HL-60 (cell line): ENCODE measurements around the gene TBCK.

Experiments
- DNase-seq, 2 experiments: peaks; one replicate each; pipeline ENCODE4 v3.0.0-alpha.2; 2010 to 2020; ENCODE audit warnings: low read depth in 1 of 2, low spot score in 1 of 2
- H3K27ac ChIP-seq: fragments of 250-450 bp; sonication (Bioruptor Pico); replicated peaks from 2 replicates; pipeline ENCODE4 v1.5.1; 2020; ENCODE audit warnings: mild to moderate bottlenecking, moderate library complexity
- H3K27me3 ChIP-seq: fragments of 250-450 bp; sonication (Bioruptor Pico); 2 replicates; pipeline ENCODE4 v1.5.1; 2021; ENCODE audit warnings: mild to moderate bottlenecking, moderate library complexity; ENCODE audit not compliant: insufficient read depth, poor library complexity, severe bottlenecking
- H3K4me3 ChIP-seq: replicated peaks from 2 replicates; pipeline ENCODE4 v1.5.1; 2011; ENCODE audit warnings: mild to moderate bottlenecking, control low read depth, low read length; ENCODE audit not compliant: insufficient read depth
- GABPA ChIP-seq: IDR thresholded peaks from 2 replicates; pipeline ENCODE4 v1.6.1; 2012; ENCODE audit warnings: low read depth
- POLR2AphosphoS5 ChIP-seq: IDR thresholded peaks from 2 replicates; pipeline ENCODE4 v1.6.1; 2012; ENCODE audit warnings: low read depth
- SPI1 ChIP-seq: IDR thresholded peaks from 2 replicates; pipeline ENCODE4 v1.6.1; 2012; ENCODE audit warnings: low read depth, mild to moderate bottlenecking, borderline replicate concordance
- TF ChIP-seq, protein P1 (sequence below): IDR thresholded peaks from 2 replicates; pipeline ENCODE4 v1.6.1; 2012; ENCODE audit warnings: low read depth; ENCODE audit not compliant: insufficient replicate concordance
- TF ChIP-seq, protein P2 (sequence below): IDR thresholded peaks from one replicate; pipeline ENCODE4 v1.5.1; 2011; ENCODE audit warnings: low read length, control low read depth, inconsistent platforms; ENCODE audit not compliant: insufficient read depth

Gene TBCK

DNA sequence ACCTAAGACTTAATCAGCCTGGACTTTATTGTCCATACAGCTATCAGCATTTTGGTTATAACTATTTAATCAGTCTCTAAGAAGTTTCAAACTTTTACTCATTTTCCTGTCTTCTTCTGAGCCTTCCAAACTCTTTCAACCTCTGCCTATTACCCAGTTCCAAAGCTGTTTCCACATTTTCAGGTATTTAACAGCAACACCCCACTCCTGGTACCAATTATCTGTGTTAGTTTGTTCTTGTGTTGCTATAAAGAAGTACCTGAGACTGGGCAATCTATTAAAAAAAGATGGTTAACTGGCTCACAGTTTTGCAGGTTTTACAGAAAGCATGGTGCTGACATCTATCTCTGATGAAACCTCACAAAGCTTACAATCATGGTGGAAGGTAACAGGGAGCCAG, 225.2 kb downstream of the TBCK start:
- DNase-seq: no peak
- Histone ChIP-seq H3K27ac (no peak overlapping the region), H3K4me3 (no peak overlapping the region), H3K27me3 (no peaks in the 10 kb centered on the region)
- TF ChIP-seq GABPA (no peak), SPI1 (no peak)
- TF ChIP-seq, protein P1, sequence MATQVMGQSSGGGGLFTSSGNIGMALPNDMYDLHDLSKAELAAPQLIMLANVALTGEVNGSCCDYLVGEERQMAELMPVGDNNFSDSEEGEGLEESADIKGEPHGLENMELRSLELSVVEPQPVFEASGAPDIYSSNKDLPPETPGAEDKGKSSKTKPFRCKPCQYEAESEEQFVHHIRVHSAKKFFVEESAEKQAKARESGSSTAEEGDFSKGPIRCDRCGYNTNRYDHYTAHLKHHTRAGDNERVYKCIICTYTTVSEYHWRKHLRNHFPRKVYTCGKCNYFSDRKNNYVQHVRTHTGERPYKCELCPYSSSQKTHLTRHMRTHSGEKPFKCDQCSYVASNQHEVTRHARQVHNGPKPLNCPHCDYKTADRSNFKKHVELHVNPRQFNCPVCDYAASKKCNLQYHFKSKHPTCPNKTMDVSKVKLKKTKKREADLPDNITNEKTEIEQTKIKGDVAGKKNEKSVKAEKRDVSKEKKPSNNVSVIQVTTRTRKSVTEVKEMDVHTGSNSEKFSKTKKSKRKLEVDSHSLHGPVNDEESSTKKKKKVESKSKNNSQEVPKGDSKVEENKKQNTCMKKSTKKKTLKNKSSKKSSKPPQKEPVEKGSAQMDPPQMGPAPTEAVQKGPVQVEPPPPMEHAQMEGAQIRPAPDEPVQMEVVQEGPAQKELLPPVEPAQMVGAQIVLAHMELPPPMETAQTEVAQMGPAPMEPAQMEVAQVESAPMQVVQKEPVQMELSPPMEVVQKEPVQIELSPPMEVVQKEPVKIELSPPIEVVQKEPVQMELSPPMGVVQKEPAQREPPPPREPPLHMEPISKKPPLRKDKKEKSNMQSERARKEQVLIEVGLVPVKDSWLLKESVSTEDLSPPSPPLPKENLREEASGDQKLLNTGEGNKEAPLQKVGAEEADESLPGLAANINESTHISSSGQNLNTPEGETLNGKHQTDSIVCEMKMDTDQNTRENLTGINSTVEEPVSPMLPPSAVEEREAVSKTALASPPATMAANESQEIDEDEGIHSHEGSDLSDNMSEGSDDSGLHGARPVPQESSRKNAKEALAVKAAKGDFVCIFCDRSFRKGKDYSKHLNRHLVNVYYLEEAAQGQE: no peak
- TF ChIP-seq, protein P2, sequence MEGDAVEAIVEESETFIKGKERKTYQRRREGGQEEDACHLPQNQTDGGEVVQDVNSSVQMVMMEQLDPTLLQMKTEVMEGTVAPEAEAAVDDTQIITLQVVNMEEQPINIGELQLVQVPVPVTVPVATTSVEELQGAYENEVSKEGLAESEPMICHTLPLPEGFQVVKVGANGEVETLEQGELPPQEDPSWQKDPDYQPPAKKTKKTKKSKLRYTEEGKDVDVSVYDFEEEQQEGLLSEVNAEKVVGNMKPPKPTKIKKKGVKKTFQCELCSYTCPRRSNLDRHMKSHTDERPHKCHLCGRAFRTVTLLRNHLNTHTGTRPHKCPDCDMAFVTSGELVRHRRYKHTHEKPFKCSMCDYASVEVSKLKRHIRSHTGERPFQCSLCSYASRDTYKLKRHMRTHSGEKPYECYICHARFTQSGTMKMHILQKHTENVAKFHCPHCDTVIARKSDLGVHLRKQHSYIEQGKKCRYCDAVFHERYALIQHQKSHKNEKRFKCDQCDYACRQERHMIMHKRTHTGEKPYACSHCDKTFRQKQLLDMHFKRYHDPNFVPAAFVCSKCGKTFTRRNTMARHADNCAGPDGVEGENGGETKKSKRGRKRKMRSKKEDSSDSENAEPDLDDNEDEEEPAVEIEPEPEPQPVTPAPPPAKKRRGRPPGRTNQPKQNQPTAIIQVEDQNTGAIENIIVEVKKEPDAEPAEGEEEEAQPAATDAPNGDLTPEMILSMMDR: no peak

DNA sequence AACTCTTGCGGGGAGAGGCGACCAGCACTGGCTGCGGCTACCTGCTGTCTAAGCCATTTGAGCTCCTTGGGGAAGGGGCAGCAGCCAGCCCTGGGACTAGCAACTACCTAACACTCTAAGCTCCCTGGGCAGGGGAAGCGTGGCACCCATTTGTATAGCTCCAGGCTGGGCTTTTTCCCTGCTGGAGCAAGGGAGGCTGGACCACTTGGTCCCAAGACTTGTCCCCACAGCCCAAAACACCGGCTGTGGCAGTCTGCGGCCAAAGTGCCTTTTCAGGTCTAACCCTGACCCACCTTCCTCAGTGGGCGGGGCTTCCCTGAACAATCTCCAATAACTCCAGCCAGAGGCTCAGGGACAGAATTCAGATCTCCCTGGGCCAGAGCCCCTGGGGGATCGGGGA, 232.9 kb downstream of the TBCK start:
- DNase-seq: no peak
- H3K4me3 ChIP-seq: no peak overlapping the region
- H3K27ac ChIP-seq: no peak overlapping the region
- TF ChIP-seq, protein P1: no peak
- TF ChIP-seq POLR2AphosphoS5: no peak
- no peak for TF ChIP-seq SPI1
- no peaks in the 10 kb centered on the region for H3K27me3 ChIP-seq

DNA sequence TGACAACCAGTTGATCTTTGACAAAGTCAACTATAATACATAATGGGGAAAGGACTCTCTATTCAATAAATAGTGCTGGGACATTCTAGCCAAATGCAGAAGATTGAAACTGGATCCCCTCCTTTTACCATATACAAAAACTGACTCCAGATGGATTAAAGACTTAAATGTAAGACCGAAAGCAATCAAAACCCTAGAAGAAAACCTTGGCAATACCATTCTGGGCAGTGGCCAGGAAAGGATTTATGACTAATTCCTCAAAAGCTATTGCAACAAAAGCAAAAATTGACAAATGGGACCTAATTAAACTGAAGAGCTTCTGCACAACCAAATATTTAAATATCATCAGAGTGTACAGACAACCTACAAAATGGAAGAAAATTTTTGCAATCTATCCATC, 235.6 kb downstream of the TBCK start:
- no peak overlapping the region for H3K27ac ChIP-seq
- H3K4me3 ChIP-seq: no peak overlapping the region
- DNase-seq: no peak
- TF ChIP-seq POLR2AphosphoS5: no peak
- H3K27me3 ChIP-seq: no peaks in the 10 kb centered on the region

DNA sequence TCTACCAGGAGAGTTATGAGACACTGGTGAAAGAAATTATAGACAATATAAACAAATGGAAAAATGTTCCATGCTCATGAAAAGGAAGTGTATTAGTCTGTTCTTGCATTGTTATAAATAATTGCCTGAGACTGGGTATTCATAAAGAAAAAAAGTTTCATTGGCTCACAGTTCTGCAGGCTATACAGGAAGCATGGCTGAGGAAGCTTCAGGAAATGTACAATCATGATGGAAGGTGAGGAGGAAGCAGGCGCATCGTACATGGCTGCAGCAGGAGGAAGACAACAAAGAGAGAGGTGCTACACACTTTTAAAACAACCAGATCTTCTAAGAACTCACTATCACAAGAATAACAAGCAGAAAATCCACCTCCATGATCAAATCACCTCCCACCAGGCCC, 236.4 kb downstream of the TBCK start:
- Histone ChIP-seq H3K27ac (no peak overlapping the region), H3K27me3 (no peaks in the 10 kb centered on the region), H3K4me3 (no peak overlapping the region)
- no peak for DNase-seq
- TF ChIP-seq, protein P2: no peak
- no peak for TF ChIP-seq POLR2AphosphoS5

DNA sequence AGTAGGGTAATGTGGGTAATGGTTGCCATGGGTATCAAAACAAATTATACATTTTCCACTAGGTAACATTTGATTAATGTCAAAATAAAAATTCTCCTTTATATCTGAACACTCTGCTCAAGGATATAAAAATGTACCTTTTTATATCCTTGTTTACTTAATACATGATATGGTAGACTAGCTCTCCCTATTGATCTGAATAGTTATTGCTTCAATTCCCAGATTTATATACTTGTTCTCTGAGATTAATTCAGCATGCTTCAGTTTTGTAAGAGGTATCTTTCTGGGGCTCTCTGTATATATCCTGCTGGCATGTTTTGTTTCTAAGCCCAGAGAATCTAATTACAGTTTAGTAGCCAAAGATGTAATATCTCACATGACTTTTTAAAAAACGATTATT, 251.0 kb downstream of the TBCK start:
- no peaks in the 10 kb centered on the region for H3K27me3 ChIP-seq
- no peak overlapping the region for H3K4me3 ChIP-seq
- TF ChIP-seq, protein P1: no peak
- no peak for TF ChIP-seq GABPA
- no peak for TF ChIP-seq SPI1
- TF ChIP-seq POLR2AphosphoS5: no peak
- TF ChIP-seq, protein P2: no peak
- no peak for DNase-seq
- no peak overlapping the region for H3K27ac ChIP-seq
